ENCODE measurements around the gene APMAP. TPM values are rescaled to one million over a fixed set of nuclear protein-coding genes. Genes with fewer than 3 reads are reported as not detected.
"Not testable (repeated sequence)": the region's sequence is repeated elsewhere in the genome, so short reads cannot be mapped to it uniquely, and the experiment has no call there.

Gene APMAP
- total RNA-seq, 1 experiment from 2014 or later, result 107 TPM

GRCh38 chr20:24953209-24953575 is 39.4 kb downstream of the APMAP start:
- DNase-seq, result no peak

GRCh38 chr20:24952376-24953208 is 40.0 kb downstream of the APMAP start:
- Histone ChIP-seq H3K27me3 (no peaks in the 10 kb centered on the region), H3K4me3 (no peak overlapping the region), H3K9me3 (replicated peaks) (no peaks in the 10 kb centered on the region), H3K4me1 (no peaks in the 10 kb centered on the region), H3K36me3 (peaks cover 2% of the 10 kb centered on the region; the same call in 1 of the 2 replicates), H3K27ac (no peak overlapping the region)
- no peak for DNase-seq

More at GRCh38 chr20:24953209-24953575, 39.4 kb downstream of the APMAP start:
- no peaks in the 10 kb centered on the region for H3K9me3 ChIP-seq (replicated peaks)
- no peak overlapping the region for H3K4me3 ChIP-seq
- no peaks in the 10 kb centered on the region for H3K4me1 ChIP-seq
- no peaks in the 10 kb centered on the region for H3K27me3 ChIP-seq
- H3K36me3 ChIP-seq, result peaks cover 2% of the 10 kb centered on the region; the same call in 1 of the 2 replicates
- H3K27ac ChIP-seq, result no peak overlapping the region

DNA sequence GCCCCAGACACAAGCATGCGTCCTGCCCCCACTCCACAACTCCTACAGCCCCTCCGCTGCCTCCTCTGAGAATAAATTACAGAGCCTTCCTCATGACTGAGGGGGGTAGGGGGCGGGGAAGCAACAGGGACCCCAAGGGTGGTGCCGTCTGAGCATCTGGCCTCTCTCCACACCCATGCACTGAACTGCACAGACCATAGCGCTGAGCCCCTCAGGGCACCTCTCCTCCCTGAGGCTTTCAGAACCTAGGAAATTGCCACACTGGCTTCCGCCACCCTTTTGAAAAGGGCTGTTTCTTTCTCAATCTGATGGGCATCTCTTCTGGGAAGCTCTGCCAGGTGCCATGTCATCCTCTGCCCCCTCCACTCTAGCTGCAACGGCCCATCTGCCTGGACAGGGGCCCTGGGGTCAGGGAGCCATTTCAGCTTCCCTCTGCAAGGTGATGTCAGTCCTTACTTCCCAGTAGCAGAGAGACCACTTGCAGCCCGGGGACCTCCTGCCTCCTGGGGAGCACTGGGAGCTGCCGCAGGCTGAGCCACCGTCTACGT is 40.9 kb downstream of the APMAP start:
- H3K4me1 ChIP-seq, result no peaks in the 10 kb centered on the region
- H3K27me3 ChIP-seq, result no peaks in the 10 kb centered on the region
- 0 out of 2 replicates have a peak, but pooled peaks cover 3% of the 10 kb centered on the region for H3K9me3 ChIP-seq (replicated peaks)
- DNase-seq, result no peak
- H3K36me3 ChIP-seq, result peaks cover under 1% of the 10 kb centered on the region; the same call in 1 of the 2 replicates
- no peak overlapping the region for H3K4me3 ChIP-seq
- H3K27ac ChIP-seq, result no peak overlapping the region

GRCh38 chr20:24950836-24951525 is 41.6 kb downstream of the APMAP start:
- peak; percentile 24 to 54 for DNase-seq
- Histone ChIP-seq H3K4me1 (no peaks in the 10 kb centered on the region), H3K4me3 (no peak overlapping the region), H3K27ac (no peak overlapping the region), H3K9me3 (replicated peaks) (0 out of 2 replicates have a peak, but pooled peaks cover 3% of the 10 kb centered on the region), H3K36me3 (no peaks in the 10 kb centered on the region), H3K27me3 (no peaks in the 10 kb centered on the region)

DNA sequence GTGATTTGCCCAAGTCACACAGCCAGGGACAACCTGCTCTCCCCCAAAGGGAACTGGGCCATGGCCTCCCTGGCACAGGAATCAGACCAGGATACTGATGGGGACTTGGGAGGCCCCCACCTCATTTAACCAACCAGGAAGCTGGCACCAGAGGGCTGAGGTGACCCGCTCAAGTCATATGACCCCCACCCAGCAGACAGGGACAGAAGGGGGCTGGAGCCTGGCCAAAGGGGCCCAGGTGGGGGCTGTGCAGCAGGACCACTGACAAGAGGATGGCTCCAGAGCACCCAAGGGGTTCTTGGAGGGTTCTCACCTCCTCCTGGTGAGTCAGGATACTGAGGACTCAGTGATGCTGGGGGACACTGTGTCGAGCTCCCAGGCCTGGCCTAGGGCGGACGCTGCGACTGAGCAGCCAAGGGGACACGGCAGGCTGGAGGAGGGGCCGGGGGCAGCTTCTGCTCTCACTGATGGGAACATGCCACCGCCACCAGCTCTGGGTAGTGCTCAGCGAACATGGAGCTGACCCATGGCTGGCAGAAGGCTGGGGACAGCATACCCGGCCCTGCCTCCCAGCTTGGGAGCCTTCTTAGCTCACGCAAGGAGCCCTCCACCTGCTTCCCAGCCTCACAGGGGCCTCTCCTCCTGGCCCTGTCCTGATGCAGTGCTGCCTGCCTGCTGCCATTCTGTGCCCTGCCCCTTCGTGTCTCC is 42.3 kb downstream of the APMAP start:
- Histone ChIP-seq H3K4me1 (no peaks in the 10 kb centered on the region), H3K9me3 (replicated peaks) (0 out of 2 replicates have a peak, but pooled peaks cover 3% of the 10 kb centered on the region), H3K4me3 (no peak overlapping the region), H3K27ac (no peak overlapping the region), H3K36me3 (no peaks in the 10 kb centered on the region), H3K27me3 (no peaks in the 10 kb centered on the region)
- no peak for DNase-seq

- H3K4me1 ChIP-seq, result no peaks in the 10 kb centered on the region
- 0 out of 2 replicates have a peak, but pooled peaks cover 3% of the 10 kb centered on the region for H3K9me3 ChIP-seq (replicated peaks)
- H3K27ac ChIP-seq, result no peak overlapping the region
- no peak for DNase-seq
- H3K27me3 ChIP-seq, result no peaks in the 10 kb centered on the region
- H3K4me3 ChIP-seq, result no peak overlapping the region
- H3K36me3 ChIP-seq, result no peaks in the 10 kb centered on the region
These were observed 42.8 kb downstream of the APMAP start for GRCh38 chr20:24949756-24950127.

- no peak within 1 kb of the TSS for H3K27ac ChIP-seq
- no peak within 1 kb of the TSS for H3K4me3 ChIP-seq
- no peaks in the 10 kb centered on the region for H3K4me1 ChIP-seq
- no peaks in the 10 kb centered on the region for H3K36me3 ChIP-seq
- no peak for DNase-seq
- 0 out of 2 replicates have a peak, but pooled peaks cover 3% of the 10 kb centered on the region for H3K9me3 ChIP-seq (replicated peaks)
- H3K27me3 ChIP-seq, result no peaks in the 10 kb centered on the region
These were observed 43.4 kb downstream of the APMAP start, which contains the start of gene CST7 for GRCh38 chr20:24948939-24949679. CST7 (plus strand) TSS chr20:24949269; CDS start chr20:24949506, 237 bp downstream.

- H3K27me3 ChIP-seq; H3K4me1 ChIP-seq; H3K4me3 ChIP-seq; H3K27ac ChIP-seq; DNase-seq; H3K36me3 ChIP-seq; H3K9me3 ChIP-seq (replicated peaks): not testable (repeated sequence)
These were observed 44.1 kb downstream of the APMAP start for GRCh38 chr20:24948396-24948938.

DNA sequence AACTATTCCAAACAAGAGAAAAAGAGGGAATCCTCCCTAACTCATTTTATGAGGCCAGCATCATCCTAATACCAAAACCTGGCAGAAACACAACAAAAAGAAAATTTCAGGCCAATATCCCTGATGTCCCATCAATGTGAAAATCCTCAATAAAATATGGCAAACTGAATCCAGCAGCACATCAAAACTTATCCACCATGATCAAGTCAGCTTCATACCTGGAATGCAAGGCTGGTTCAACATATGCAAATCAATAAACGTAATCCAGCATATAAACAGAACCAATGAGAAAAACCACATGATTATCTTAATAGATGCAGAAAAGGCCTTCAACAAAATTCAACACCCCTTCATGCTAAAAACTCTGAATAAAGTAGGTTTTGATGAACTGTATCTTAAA is 46.2 kb downstream of the APMAP start:
- H3K27ac ChIP-seq, DNase-seq, H3K27me3 ChIP-seq: not testable (repeated sequence)

DNA sequence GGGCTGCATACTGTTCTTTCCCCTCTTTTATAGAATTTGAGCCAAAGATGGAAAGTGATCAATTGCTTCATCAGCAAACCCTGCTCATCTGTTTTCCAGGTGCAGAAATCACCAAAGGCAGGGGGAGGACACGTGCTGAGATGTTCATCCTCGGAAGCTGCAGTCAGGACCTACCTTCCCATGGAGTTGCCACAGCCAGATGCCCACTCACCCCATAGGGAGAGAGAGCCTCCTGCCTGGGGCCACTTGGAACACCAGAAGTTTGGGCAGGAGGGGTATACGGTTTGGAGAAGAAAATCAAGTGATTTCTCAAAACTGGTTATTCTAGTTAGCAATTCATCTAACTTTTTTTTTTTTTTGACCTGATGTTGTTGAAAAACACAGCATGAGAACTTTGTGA is 48.8 kb downstream of the APMAP start:
- Histone ChIP-seq H3K9me3 (replicated peaks) (0 out of 2 replicates have a peak, but pooled peaks cover 3% of the 10 kb centered on the region), H3K36me3 (no peaks in the 10 kb centered on the region), H3K4me3 (no peak overlapping the region), H3K4me1 (no peaks in the 10 kb centered on the region), H3K27me3 (no peaks in the 10 kb centered on the region), H3K27ac (no peak overlapping the region)
- no peak for DNase-seq

More for the DNA sequence above, 46.2 kb downstream of the APMAP start:
- not testable (repeated sequence) for H3K9me3 ChIP-seq (replicated peaks); H3K4me1 ChIP-seq; H3K4me3 ChIP-seq; H3K36me3 ChIP-seq

DNA sequence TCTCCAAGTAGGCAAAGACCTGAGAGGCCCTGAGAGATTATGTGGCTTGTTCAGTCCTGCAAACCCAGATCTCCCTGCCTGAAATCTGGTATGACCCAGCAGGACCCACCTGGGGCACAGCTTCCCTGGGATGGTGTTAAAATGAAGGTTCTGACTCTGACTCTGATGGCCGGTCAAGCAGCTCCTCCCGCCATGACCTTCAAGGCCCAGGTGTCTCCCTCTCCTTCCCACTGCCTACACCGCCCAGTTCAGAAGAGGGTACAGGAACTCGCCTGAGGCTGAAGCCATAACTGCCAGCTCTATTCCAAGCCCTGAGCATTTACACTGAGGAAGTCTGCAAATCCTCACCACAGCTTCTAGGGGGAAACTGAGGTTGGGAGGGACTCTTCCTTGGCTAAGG is 49.4 kb downstream of the APMAP start:
- no peaks in the 10 kb centered on the region for H3K4me1 ChIP-seq
- no peak for DNase-seq
- no peak overlapping the region for H3K27ac ChIP-seq
- no peaks in the 10 kb centered on the region for H3K27me3 ChIP-seq
- H3K36me3 ChIP-seq, result no peaks in the 10 kb centered on the region
- no peak overlapping the region for H3K4me3 ChIP-seq
- H3K9me3 ChIP-seq (replicated peaks), result 0 out of 2 replicates have a peak, but pooled peaks cover 3% of the 10 kb centered on the region

DNA sequence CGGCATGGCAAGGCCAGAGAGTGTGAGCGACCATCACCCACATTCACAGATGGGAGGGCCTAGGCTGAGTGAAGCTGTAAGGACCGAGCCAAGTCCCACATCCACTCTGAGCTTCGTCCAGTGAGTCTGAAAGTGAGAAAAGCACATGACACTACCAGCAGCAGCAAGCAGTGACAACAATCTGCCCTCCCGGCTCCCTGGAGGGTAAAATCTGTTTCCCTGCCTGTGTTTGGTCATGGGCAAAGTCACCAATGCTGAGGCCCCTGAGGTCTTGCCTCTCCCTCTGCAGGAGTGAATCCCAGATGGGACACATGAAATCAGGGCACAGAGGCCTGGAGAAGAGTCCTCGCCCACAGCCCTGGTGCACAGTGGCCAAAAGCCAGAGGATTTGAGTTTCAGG is 49.9 kb downstream of the APMAP start:
- DNase-seq, result no peak
- H3K27me3 ChIP-seq, result no peaks in the 10 kb centered on the region
- no peaks in the 10 kb centered on the region for H3K36me3 ChIP-seq
- H3K27ac ChIP-seq, result no peak overlapping the region
- 0 out of 2 replicates have a peak, but pooled peaks cover 3% of the 10 kb centered on the region for H3K9me3 ChIP-seq (replicated peaks)
- no peak overlapping the region for H3K4me3 ChIP-seq
- no peaks in the 10 kb centered on the region for H3K4me1 ChIP-seq

DNA sequence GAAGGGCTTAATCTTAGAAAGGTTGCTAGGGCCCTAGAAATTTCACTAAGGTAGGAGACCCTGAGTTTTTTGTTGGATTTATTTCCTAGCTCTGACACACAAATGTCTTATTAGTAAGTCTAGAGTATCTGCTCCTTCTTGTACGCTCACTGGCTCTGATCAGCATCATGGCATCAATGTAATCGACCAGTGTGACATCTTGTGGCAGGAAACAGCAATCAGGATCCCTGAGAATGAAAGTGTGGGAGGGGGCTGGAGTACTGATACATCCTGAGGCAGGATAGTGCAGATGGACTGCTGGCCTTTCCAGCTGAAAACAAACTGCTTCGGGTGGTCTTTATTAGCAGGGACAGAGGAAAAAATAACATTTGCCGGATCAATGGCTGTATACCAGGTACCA is 53.5 kb downstream of the APMAP start:
- H3K27me3 ChIP-seq, result no peaks in the 10 kb centered on the region
- no peaks in the 10 kb centered on the region for H3K36me3 ChIP-seq
- DNase-seq, result no peak

GRCh38 chr20:24938498-24938897 is 54.1 kb downstream of the APMAP start:
- H3K27ac ChIP-seq, result no peak overlapping the region
- H3K9me3 ChIP-seq (replicated peaks), result no peaks in the 10 kb centered on the region
- H3K36me3 ChIP-seq, result no peaks in the 10 kb centered on the region
- H3K4me3 ChIP-seq, result no peak overlapping the region
- no peaks in the 10 kb centered on the region for H3K27me3 ChIP-seq
- no peaks in the 10 kb centered on the region for H3K4me1 ChIP-seq
- no peak for DNase-seq

More for the DNA sequence above, 53.5 kb downstream of the APMAP start:
- Histone ChIP-seq H3K4me1 (no peaks in the 10 kb centered on the region), H3K9me3 (replicated peaks) (no peaks in the 10 kb centered on the region), H3K27ac (no peak overlapping the region), H3K4me3 (no peak overlapping the region)

All from SJCRH30 (cell line).